DOHH2 (cell line): Measurements from ENCODE around the gene EPS15.
"Not testable (repeated sequence)": the region's sequence is repeated elsewhere in the genome, so short reads cannot be mapped to it uniquely, and the experiment has no call there.

Experiments used
- H3F3A ChIP-seq: fragments of 200-600 bp; sonication (generic), shearing (Covaris generic); 2 replicates; pipeline ENCODE4 v1.6.0; 2016; ENCODE audit warnings: antibody characterized with exemption, mild to moderate bottlenecking; ENCODE audit not compliant: control insufficient read depth, insufficient read depth
- H3K27ac ChIP-seq: fragments of 200-600 bp; sonication (generic); 2 replicates; pipeline ENCODE4 v1.5.1; 2014; ENCODE audit warnings: low read depth, mild to moderate bottlenecking, low read length, moderate library complexity
- H3K27me3 ChIP-seq: fragments of 200-600 bp; sonication (generic); 2 replicates; pipeline ENCODE4 v1.6.1; 2014; ENCODE audit warnings: mild to moderate bottlenecking, low read length, mixed read lengths; ENCODE audit not compliant: control insufficient read depth
- H3K36me3 ChIP-seq: fragments of 200-600 bp; sonication (generic); 2 replicates; pipeline ENCODE4 v1.6.1; 2014; ENCODE audit warnings: mild to moderate bottlenecking, low read length, moderate library complexity, mixed read lengths; ENCODE audit not compliant: control insufficient read depth
- H3K4me1 ChIP-seq: fragments of 200-600 bp; sonication (generic); 2 replicates; pipeline ENCODE4 v1.6.1; 2014; ENCODE audit warnings: mild to moderate bottlenecking, low read length, mixed read lengths; ENCODE audit not compliant: control insufficient read depth
- H3K4me2 ChIP-seq: fragments of 200-600 bp; sonication (generic); 2 replicates; pipeline ENCODE4 v1.6.0; 2014; ENCODE audit warnings: mild to moderate bottlenecking, low read length, moderate library complexity
- H3K4me3 ChIP-seq: fragments of 200-600 bp; sonication (generic); 2 replicates; pipeline ENCODE4 v1.5.1; 2014; ENCODE audit warnings: mild to moderate bottlenecking, low read length, mixed read lengths
- H3K79me2 ChIP-seq: fragments of 200-600 bp; sonication (generic); 2 replicates; pipeline ENCODE4 v1.6.1; 2014; ENCODE audit warnings: mild to moderate bottlenecking, low read length, mixed read lengths; ENCODE audit not compliant: control insufficient read depth
- H3K9me2 ChIP-seq: fragments of 200-600 bp; sonication (generic); replicated peaks from 2 replicates; pipeline ENCODE4 v1.6.1; 2014; ENCODE audit warnings: mild to moderate bottlenecking, low read length, mixed read lengths; ENCODE audit not compliant: control insufficient read depth
- H3K9me3 ChIP-seq: fragments of 200-600 bp; sonication (generic); 2 replicates; pipeline ENCODE4 v1.6.1; 2014; ENCODE audit warnings: antibody characterized with exemption, low read length, mixed read lengths; ENCODE audit not compliant: control insufficient read depth, insufficient read depth
- H4K20me1 ChIP-seq: fragments of 200-600 bp; sonication (generic); 2 replicates; pipeline ENCODE4 v1.6.0; 2014; ENCODE audit warnings: low read depth, mild to moderate bottlenecking, antibody characterized with exemption, low read length, moderate library complexity; ENCODE audit not compliant: control insufficient read depth, insufficient read depth
- EZH2phosphoT487 ChIP-seq: fragments of 200-600 bp; sonication (generic); IDR thresholded peaks from 2 replicates; pipeline ENCODE4 v1.6.1; 2017; ENCODE audit warnings: borderline replicate concordance, mild to moderate bottlenecking, antibody characterized with exemption, low read length, moderate library complexity, mixed read lengths
- TF ChIP-seq, protein P1 (sequence below): fragments of 200-600 bp; sonication (generic); IDR thresholded peaks from one replicate; pipeline ENCODE4 v1.5.1; 2014; ENCODE audit warnings: antibody characterized with exemption, mild to moderate bottlenecking, low read depth, low read length; ENCODE audit not compliant: poor library complexity, severe bottlenecking

The EPS15 gene

DNA sequence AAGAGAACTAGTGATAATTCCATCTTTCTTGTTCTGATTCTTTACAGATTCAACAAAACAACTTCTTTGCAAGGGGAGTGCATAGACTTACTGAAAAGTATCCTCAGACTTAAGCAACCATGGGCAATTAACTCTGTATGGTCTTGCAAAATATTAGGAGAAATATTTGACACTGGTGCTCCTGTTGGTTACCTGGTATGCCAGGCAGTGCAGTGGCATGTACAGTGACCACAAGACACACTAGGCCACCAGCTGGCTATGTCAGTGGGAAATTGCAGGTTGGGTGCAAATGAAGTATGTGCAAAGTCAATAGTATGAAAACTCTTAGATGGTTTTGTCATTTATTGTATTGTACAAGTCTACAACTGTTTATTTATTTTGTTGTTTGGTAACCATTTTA, 34.5 kb downstream of the EPS15 start:
- H3K36me3 ChIP-seq, result peaks cover 65% of the 10 kb centered on the region
- H3K9me2 ChIP-seq, result no peaks in the 10 kb centered on the region
- TF ChIP-seq EZH2phosphoT487, result no peak
- TF ChIP-seq, protein P1, sequence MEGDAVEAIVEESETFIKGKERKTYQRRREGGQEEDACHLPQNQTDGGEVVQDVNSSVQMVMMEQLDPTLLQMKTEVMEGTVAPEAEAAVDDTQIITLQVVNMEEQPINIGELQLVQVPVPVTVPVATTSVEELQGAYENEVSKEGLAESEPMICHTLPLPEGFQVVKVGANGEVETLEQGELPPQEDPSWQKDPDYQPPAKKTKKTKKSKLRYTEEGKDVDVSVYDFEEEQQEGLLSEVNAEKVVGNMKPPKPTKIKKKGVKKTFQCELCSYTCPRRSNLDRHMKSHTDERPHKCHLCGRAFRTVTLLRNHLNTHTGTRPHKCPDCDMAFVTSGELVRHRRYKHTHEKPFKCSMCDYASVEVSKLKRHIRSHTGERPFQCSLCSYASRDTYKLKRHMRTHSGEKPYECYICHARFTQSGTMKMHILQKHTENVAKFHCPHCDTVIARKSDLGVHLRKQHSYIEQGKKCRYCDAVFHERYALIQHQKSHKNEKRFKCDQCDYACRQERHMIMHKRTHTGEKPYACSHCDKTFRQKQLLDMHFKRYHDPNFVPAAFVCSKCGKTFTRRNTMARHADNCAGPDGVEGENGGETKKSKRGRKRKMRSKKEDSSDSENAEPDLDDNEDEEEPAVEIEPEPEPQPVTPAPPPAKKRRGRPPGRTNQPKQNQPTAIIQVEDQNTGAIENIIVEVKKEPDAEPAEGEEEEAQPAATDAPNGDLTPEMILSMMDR, result no peak
- H3K4me2 ChIP-seq, result no peak overlapping the region
- H3F3A ChIP-seq, result no peaks in the 10 kb centered on the region; the same call in 1 of the 2 replicates
- no peak overlapping the region for H3K27ac ChIP-seq
- no peaks in the 10 kb centered on the region for H3K9me3 ChIP-seq
- no peak overlapping the region for H3K4me3 ChIP-seq
- peaks cover 33% of the 10 kb centered on the region for H3K4me1 ChIP-seq
- H3K79me2 ChIP-seq, result peaks cover 99% of the 10 kb centered on the region
- H4K20me1 ChIP-seq, result no peaks in the 10 kb centered on the region; the same call in 1 of the 2 replicates
- no peaks in the 10 kb centered on the region for H3K27me3 ChIP-seq

DNA sequence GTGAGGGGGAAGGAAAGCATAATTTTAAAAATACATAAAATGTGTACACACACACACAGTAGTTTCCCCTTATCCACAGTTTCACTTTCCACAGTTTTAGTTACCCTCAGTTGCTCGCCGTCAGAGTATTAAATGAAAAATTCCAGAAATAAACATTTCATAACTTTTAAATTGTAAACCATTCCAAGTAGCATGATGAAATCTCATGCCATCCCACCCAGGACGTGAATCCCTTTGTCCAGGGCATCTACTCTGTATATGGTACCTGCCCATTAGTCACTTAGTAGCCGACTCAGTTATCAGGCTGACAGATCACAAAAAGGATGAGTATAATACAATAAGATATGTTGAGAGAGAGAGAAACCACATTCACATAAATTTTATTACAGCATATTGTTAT, 36.2 kb downstream of the EPS15 start:
- no peak overlapping the region for H3K4me2 ChIP-seq
- no peak for TF ChIP-seq EZH2phosphoT487
- TF ChIP-seq, protein P1, result no peak
- H3K27me3 ChIP-seq, result no peaks in the 10 kb centered on the region
- no peaks in the 10 kb centered on the region for H3K9me2 ChIP-seq
- H3K79me2 ChIP-seq, result peaks cover 88% of the 10 kb centered on the region
- peaks cover 19% of the 10 kb centered on the region for H3K4me1 ChIP-seq
- H4K20me1 ChIP-seq, result no peaks in the 10 kb centered on the region; the same call in 1 of the 2 replicates
- no peaks in the 10 kb centered on the region; the same call in 1 of the 2 replicates for H3F3A ChIP-seq
- H3K9me3 ChIP-seq, result no peaks in the 10 kb centered on the region
- no peak overlapping the region for H3K27ac ChIP-seq
- no peak overlapping the region for H3K4me3 ChIP-seq
- peaks cover 65% of the 10 kb centered on the region for H3K36me3 ChIP-seq

DNA sequence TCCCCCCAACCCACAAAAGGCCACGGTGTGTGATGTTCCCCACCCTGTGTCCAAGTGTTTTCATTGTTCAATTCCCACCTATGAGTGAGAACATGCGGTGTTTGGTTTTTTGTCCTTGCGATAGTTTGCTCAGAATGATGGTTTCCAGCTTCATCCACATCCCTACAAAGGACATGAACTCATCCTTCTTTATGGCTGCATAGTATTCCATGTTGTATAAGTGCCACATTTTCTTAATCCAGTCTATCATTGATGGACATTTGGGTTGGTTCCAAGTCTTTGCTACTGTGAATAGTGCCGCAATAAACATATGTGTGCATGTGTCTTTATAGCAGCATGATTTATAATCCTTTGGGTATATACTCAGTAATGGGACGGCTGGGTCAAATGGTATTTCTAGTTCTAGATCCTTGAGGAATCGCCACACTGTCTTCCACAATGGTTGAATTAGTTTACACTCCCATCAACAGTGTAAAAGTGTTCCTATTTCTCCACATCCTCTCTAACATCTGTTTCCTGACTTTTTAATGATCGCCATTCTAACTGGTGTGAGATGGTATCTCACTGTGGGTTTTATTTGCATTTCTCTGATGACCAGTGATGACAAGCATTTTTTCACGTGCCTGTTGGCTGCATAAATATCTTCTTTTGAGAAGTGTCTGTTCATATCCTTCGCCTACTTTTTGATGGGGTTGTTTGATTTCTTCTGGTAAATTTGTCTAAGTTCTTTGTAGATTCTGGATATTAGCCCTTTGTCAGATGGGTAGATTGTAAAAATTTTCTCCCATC, 44.0 kb downstream of the EPS15 start:
- H3F3A ChIP-seq, H3K4me2 ChIP-seq, H3K27me3 ChIP-seq, H3K9me3 ChIP-seq, H3K27ac ChIP-seq, H4K20me1 ChIP-seq, H3K4me1 ChIP-seq, H3K4me3 ChIP-seq, H3K9me2 ChIP-seq: not testable (repeated sequence)
- peaks cover 29% of the 10 kb centered on the region for H3K79me2 ChIP-seq
- H3K36me3 ChIP-seq, result peaks cover 49% of the 10 kb centered on the region

DNA sequence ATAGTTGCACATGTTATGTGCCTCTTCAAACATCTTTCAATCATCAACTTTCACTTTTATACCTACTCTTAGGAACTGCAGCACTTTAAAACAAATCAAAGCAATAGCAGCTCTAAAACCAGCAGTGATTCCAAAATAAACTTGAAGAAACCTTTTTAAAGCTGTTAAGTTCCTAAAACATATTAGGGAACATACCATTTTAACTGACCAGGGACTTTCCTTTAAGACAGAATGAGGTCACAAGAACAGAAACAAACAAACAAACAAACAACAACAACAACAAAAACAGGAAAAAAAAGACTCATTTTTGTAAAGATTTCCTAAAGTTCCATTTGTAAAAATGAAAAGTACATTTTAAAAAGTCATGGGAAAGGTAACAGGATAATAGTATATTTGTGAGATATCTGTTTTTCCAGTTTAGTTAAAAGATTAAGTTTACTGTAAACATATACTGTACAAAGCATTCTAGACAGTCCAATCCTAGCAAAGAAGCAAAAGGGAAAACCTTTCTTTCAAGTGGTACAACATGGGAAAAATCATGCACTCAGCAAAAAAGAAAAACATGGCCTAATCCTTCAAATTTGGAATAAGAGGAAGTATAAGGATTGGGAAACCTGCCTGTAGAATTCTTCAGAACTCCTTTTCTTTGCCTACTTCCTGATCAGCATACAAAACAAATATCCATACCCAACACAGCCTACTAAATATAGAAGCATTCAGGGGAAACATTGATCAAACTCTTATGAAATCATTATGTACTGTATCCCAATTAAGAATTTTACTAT, 45.5 kb downstream of the EPS15 start:
- no peak overlapping the region for H3K27ac ChIP-seq
- H3K27me3 ChIP-seq, result no peaks in the 10 kb centered on the region
- TF ChIP-seq, protein P1, result no peak
- TF ChIP-seq EZH2phosphoT487, result no peak
- H3K79me2 ChIP-seq, result peaks cover 22% of the 10 kb centered on the region
- H3K9me2 ChIP-seq, result no peaks in the 10 kb centered on the region
- H3K4me3 ChIP-seq, result no peak overlapping the region
- no peaks in the 10 kb centered on the region for H3K9me3 ChIP-seq
- H3K4me1 ChIP-seq, result no peaks in the 10 kb centered on the region
- peaks cover 9% of the 10 kb centered on the region; the same call in 1 of the 2 replicates for H3F3A ChIP-seq
- H3K4me2 ChIP-seq, result no peak overlapping the region
- peaks cover 52% of the 10 kb centered on the region for H3K36me3 ChIP-seq
- H4K20me1 ChIP-seq, result no peaks in the 10 kb centered on the region
